ENCODE data around the gene PVALEF.
"Not testable (repeated sequence)": the region's sequence is repeated elsewhere in the genome, so short reads cannot be mapped to it uniquely, and the experiment has no call there.

Gene PVALEF

DNA sequence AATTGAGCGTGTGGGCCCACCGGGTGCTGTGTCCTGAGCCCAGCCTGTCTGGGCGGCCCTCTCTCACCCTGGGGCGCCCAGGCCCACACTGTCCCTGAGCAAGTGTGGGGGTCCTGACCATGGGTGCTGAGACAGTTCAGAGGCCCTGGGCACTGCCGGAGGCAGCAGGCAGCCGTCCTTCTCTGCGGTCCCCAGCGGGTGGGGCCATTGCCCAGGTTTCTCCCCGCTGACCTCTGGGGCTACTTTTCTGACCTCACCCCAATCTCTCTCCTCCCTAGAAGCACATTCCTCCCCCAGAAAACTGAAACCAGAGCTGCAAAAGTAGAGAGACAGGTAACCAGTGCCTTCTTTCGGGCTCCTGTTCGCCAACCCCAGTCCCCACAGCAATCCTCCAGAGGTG lies 36.0 kb upstream of the PVALEF start:
- DNase-seq: no peak

- DNase-seq: no peak
These were observed 35.5 kb upstream of the PVALEF start for GRCh38 chr17:81129711-81130367.

- no peak for DNase-seq
These were observed 34.6 kb upstream of the PVALEF start for GRCh38 chr17:81130385-81131361.

DNA sequence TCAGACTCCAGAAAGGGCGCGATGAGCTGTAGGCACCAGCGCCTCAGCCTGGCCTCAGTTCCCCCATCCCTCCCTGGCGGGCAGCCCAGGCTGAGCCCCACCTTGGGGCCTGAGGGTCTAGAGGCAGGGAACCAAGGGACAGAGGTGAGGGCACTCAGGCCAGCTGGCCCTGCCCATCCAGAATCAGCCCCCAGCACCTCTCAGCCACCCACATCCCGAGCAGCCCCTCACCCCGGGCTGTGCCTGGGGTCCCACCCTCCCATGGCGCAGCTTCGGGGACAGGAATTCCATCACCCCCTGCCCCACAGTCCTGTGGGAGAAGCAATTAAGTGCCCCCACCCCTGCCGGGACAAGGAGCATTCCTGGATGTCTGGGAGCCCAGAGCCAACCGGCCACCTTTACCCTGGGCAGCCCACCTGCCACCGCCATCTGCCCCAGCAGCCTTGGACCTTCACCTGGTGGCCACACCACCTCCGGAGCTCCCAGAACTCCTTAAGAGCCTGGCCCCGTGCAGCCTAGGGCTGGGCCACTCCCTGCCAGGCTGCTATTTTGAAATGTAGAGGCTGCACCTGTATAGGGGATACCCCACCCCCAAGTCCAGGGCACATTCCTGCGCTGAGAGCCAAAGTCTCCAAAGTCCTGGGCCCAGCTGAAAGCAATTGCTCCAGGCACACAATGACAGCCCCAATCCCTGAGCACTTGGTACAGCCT lies 33.7 kb upstream of the PVALEF start:
- DNase-seq: no peak

DNA sequence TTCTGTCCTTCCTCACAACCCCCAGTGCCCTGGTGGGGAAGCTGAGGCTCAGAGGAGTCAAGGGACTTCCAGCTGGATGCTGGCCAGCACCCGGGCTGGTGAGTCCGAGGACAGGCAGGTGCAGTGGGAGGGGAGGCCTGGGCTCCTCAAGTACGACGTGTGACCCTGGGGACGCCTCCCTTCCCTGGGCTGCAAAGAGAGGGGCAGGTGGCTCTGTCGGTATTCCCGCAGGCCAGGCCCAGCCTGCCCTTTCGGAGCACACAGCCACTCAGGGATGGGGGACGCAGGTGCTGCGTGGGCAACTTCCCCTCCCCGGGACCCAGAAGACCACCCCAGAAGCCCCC lies 33.1 kb upstream of the PVALEF start:
- DNase-seq: no peak

DNA sequence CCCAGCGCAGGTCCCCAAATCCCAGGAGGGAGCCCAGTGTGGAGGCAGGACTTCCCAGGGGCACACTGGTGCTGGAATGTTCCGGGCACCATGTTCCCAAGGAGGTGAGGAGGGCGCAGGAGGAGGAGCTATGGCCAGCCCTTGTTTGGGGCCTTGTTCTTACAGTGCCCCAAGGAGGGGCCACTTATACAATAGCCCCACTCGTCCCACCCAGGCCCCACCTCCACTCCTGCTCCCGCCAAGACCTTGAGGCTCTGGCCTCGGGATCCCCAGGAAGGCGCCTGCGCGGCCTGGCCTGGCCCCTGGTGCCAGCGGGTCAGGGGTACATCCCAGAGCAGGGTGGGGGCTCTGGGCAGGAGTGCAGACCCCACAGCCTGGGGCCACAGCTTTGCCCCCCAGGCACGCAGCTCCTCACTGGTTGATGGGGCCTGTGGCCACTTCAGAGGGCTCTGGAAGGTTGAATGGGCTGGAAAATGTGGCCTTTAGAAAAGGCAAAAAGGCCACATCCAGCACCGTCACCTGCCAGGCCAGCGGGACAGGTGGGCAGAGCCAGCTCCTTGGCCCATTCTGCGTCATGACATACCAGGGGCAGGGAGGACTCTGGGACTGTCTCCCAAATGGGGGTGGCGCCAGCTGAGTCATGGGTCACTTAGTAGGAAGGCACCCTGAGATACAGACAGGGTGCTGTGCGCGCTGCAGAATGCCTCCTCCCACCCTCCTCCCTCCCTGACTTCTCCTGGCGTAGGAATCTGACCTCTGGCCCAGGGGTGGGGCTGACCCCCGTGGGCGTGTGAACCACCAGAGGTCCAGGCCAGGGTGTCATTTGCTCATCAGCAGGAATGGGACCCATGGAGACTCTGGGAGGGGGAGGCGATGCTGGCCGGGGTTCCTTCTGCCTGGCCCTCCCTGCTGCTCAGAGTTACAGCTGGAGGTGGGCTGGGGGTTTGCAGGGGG lies 32.3 kb upstream of the PVALEF start:
- DNase-seq: no peak

DNA sequence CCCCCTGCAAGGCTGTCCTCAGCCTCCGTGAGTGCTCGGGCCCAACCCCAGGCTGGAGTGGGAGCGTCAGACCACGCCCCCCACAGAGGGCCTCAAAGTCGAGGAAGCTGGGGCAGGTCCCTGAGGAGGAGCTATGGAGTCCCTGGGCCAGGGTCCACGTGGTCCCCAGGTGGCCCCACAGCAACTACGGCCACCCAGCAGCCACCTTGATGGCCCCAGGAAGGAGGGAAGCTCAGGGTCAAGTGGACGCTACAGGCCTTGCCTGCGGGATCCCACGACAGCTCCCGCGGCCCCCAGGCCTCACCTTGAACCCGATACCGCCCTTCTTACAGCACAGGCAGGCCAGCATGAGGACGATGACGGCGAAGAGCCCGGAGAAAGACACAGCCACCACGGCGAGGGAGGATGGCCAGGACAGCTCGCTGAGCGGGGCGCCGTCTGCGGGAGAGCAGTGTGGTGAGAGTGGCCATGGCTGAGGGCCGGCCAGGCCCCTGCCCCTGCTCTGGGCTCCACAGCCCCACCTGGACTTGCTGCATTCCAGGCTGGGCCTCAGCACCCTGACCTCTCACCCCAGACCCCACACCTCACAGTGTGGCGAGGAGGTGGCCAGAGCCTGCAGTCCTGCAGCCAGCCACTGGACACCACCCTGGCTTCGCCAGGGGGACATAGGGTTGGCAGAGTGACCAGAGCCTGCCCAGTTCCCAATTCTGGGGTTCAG lies 31.1 kb upstream of the PVALEF start:
- DNase-seq: no peak

GRCh38 chr17:81135505-81136278 lies 29.6 kb upstream of the PVALEF start:
- no peak for DNase-seq

GRCh38 chr17:81136366-81136765 lies 28.9 kb upstream of the PVALEF start:
- DNase-seq: no peak

DNA sequence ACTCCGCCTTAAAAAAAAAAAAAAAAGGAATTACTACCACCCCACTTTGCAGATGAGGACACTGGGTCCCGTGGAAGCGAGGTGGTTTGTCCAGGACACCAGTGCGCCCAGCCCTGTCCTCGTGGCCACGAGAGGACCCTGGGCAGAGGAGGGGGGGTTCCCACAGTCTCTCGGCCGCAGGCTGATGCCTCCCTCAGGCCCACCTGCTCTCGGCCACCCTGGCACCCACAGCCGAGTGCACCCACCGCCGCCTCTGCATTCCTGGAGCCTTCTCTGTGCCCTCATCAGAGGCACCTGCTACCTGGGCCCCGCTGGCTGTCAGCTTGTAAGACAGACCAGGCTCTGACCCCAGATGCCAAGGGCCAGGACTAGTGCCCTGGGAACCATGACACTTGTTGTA lies 28.1 kb upstream of the PVALEF start:
- no peak for DNase-seq

DNA sequence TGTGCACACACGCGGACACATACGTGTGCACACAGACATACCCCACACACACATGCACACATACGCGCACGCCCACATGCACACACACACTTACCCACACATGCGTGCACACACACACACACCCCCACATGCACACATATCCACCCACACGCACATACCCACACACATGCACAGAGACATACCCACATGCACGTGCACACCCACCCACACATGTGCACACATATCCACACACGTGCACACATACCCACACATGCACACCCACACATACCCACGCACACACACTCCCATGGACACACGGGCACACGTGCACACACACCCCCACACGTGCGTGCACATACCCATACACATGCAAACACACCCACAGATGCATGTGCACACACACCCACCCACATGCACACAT lies 27.2 kb upstream of the PVALEF start:
- no peak for DNase-seq

DNA sequence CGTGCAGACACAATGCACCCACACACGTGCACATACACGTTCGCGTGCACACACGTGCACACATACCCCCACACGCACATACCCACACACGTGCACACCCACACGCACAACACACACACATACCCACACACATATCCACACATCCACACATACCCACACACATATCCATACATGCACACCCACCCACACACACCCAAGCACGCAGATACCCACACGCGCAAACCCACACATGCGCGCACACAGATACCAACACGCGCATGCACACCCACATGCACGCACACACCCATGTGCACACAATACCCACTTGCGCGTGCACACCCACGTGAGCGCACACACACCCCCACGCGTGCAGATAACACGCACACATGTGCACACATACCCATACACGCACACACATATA lies 26.8 kb upstream of the PVALEF start:
- no peak for DNase-seq

DNA sequence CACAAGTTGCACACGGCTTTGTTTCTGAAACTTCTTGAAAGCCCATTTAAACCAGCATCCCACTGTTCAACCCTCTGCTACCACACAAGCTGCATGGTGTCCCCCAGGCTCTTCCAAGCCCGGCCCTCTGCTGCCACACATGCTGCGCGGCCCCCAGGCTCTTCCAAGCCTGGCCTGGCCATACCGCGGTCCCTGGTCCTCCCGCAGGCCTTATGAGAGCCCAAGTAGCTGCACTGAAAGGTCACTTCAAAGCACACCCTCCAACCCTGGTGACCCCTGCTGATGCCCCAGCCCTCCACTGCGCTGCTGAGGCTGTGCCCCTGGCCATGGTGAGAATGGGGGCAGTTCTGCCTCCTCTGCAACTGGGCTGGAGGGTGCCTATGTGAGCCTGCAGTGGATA lies 25.9 kb upstream of the PVALEF start:
- no peak for DNase-seq

DNA sequence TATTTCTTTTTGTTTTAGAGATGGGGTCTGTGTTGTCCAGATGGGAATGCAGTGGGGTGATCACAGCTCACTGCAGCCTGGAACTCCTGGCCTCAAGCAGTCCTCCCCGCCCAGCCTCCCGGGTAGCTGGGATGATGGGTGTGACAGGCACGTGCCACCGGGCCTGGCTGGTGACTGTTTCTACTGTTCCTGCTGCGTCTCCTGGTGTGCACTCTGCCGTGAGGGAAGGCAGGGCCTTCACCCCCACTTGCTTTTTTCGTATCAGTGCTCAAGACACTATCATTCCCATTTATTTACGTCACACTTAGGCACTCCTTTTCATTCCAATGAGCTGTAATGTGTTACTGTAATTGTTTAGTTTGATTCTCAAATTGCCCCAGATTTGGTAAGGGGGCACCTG lies 25.3 kb upstream of the PVALEF start:
- no peak for DNase-seq

DNA sequence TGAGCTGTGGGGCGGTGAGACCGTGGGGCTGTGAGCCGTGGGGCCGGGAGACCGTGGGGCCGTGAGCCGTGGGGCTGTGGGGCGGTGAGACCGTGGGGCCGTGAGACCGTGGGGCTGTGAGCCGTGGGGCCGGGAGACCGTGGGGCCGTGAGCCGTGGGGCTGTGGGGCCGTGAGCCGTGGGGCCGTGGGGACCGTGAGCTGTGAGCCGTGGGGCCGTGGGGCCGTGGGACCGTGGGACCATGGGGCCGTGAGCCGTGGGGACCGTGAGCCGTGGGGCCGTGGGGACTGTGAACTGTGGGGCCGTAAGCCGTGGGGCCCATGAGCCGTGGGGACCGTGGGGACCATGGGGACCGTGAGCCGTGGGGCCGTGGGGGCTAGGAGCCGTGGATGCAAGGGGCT lies 24.6 kb upstream of the PVALEF start:
- no peak for DNase-seq

DNA sequence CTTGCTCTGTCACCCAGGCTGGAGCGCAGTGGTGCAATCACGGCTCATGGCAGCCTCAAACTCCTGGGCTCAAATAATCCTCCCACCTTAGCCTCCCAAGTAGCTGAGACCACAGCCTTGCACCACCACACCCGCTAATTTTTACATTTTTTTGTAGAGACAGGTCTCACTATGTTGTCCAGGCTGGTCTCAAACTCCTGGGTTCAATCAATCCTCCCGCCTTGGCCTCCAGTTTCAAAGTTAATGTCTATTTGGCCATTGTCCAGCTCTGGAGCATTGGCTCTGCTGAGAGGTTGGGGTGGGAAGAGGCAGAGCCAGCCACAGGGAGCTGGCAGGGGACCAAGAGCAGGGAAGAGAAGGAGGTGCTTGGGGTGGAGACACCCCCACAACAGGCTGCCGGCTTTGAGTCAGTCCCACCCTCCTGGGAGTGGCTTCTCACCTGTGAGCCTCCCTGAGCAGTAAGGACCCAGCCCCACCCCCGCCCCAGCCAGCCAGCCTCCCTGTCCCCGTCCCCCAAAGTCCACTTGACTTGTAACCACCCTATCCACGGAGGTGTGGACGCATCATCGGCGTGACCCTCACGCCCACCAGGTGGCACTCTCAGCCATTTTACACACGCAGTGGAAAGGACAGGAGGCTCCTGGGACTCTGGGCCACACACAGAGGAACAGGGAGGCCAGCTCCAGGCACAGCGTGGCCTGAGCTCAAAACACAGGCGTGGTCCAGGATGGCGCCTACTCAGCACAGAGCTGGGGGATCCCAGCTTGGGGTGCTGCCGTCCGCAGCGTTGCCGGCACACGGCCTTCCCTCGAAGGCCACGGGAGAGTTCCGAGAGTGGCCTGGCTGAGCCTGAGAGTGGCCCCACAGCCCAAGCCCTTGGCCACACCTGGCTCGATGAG lies 22.8 kb upstream of the PVALEF start:
- peak; percentile 74 to 75 for DNase-seq

- no peak for DNase-seq
These were observed 22.1 kb upstream of the PVALEF start for GRCh38 chr17:81143200-81143527.

DNA sequence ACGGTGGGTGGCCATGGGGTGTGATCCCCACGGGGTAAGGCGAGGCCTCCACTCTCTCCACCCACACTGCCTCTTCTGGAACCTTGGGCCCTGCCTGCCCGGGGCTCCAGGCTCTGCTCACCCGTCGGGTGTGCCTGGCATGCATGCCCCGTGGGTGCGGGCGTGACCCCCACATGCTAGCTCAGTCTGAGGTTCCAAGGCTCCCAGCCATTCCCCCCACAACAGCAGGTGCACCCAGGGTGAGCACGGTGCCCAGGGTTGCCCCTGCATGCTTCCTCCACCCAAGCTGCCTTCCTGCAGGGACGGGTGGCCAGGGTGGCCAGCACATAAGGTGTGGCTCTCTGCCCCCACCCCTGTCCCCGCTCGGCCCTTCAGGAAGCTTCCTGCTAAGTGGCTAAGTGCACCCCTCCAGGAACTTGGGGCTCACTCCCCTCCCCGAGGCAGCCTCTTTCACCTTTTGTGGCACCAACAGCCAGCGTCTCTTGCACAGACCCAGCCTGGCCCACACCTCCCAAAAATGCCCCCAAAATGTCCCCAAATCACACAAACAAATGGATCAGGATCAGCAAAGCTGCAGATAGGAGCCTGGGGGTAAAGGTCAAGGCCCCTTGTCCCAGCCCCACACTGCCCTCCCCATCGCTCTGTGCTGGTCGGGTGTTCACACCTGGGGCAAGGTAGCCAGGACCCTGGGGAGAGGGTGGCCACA lies 21.4 kb upstream of the PVALEF start:
- DNase-seq: no peak

GRCh38 chr17:81144423-81144781 lies 20.9 kb upstream of the PVALEF start:
- DNase-seq: no peak

- not testable (repeated sequence) for DNase-seq
These were observed 19.1 kb upstream of the PVALEF start for GRCh38 chr17:81146208-81146607.

Data from activated T-cell treated with anti-CD3 and anti-CD28 coated beads, Interleukin-2, amount 50 U/mL, for 48 hours (primary cell).